Stimulated activated CD8-positive, alpha-beta memory T cell treated with anti-CD3 and anti-CD28 coated beads, Interleukin-2, amount 100 ng/mL, for 1 hour (primary cell): ENCODE measurements around the gene MAGI2.
"Not testable (repeated sequence)": the region's sequence is repeated elsewhere in the genome, so short reads cannot be mapped to it uniquely, and the experiment has no call there.

Experiments used
- DNase-seq, 2 donors: peaks; one replicate each; pipeline ENCODE4 v3.0.0-alpha.2; 2020; ENCODE audit warnings: low read depth in 2 of 2

MAGI2 gene

GRCh38 chr7:78359836-78360235, 1093.6 kb downstream of the MAGI2 start:
- DNase-seq = no peak

DNA sequence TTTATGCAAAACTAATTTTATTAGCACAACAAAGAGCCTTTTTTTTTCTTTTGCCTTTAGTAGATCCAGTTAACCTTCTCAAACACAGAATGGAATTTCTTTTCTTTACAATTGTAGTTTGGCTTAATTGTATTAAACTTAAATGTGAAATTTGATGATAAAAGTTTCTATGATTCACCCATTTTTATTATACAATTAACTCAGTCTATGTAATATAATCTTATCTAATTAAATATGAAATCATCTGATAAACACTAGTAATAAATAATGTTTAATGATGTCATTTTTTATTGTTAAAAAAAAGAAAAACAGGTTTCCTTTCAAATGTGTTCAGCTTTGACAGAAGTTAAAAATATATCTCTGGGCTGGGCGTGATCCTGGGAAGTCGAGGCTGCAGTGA, 1095.8 kb downstream of the MAGI2 start:
- DNase-seq = no peak

DNA sequence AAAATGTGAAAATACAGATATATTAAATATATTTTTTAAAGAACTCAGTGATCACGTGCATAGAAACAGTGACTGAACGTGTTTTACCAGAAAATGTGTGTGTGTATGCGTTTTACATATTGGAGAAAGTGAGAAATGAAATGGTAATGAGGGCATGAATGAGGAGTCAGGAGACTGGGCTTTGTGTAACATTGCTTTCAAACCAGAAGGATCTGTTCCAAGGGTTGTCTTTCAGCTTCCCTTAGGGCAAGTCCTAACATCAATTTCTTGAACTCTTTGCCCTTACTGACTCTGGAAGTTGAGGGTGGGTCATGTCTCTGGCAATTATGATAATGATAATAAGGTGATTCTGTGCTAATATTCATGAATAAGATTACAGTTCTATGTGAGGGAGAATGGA, 1097.6 kb downstream of the MAGI2 start:
- DNase-seq = no peak

- DNase-seq = no peak
Observed at GRCh38 chr7:78350926-78351325, 1102.5 kb downstream of the MAGI2 start.

- DNase-seq = no peak
Observed at GRCh38 chr7:78350391-78350790, 1103.1 kb downstream of the MAGI2 start.

- DNase-seq = no peak
Observed at GRCh38 chr7:78346827-78347226, 1106.6 kb downstream of the MAGI2 start.

DNA sequence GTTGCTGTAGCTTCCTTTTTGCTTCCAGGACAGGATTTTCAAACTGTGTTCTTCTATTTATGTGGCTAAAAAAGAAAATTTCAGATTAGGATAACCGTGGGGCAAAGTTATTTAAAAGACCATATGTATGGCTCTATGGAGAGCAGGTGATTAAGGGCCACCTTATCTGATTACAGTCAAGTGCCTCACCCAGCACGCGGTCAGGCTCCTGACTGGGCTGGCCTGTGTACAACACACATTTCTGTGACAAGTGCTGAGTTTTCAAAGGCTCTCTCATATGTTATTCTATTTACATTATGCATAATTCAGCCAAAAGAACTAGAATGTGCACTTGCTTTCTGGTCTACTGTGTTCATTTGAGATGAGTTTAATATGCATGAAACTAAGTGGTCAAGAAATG, 1107.5 kb downstream of the MAGI2 start:
- no peak for DNase-seq

GRCh38 chr7:78345293-78345911, 1108.1 kb downstream of the MAGI2 start:
- DNase-seq = no peak

- DNase-seq = no peak
Observed at GRCh38 chr7:78334426-78334825, 1119.0 kb downstream of the MAGI2 start.

DNA sequence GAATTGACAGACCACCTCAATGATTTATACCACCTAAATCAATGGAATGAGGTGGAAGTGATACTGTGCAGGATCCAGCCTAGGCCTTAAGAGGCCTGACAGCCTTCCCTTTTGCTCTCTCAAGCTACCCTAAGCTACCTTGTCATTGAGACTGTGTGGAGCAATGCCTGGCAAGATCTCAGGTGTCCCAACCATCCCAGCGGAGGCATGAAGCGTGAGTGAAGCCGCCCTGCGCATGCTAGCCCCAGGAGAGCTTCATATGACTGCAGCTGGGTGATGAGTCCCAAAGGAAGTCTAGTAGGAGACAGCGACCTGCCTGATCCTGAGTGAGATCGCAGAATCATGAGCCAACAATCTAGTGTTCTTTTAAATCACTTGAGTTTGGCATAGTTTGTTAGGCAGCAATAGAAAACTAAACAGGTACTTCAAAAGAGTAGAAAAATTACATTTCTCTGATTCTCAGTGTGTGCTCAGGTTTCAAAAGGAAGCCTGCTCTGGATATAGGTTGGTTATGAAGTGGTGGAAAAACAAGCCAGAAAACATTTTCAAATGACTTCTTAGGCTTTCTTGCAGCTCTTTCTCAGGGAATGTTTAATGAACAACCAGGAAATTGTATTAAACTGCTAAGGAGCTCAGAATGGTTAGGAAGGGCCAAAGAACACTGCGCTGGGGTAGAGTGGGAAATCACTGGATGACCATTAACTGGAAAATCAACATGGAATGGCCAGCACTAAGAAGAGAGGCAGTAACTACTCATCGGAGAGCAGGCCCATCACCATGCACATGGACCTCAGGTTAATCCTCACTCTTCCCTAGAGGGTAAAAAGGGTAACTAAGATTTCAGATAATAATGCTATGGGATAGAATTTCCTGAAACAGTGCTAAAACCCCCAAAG, 1119.7 kb downstream of the MAGI2 start:
- DNase-seq = no peak

GRCh38 chr7:78329001-78329655, 1124.3 kb downstream of the MAGI2 start:
- no peak for DNase-seq

DNA sequence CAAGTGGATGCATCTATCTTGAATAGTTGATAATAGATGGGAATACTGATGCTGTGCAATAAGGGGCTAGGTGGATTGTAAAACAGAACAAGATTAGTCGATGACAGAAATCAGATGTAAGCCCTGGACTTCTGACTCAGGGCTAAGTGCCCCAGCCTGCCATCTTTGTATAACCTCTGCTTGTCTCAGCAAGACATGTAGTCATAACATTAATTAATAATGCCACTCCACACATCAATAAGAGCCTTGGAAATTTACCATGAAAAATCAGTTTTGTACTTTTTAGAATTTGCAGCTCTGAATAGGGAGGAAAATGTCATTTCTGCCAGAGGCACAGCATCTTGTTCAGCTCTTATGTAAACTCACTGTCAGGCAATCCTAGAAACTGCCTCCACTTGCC, 1125.7 kb downstream of the MAGI2 start:
- DNase-seq = no peak

GRCh38 chr7:78326876-78327275, 1126.6 kb downstream of the MAGI2 start:
- DNase-seq = no peak

DNA sequence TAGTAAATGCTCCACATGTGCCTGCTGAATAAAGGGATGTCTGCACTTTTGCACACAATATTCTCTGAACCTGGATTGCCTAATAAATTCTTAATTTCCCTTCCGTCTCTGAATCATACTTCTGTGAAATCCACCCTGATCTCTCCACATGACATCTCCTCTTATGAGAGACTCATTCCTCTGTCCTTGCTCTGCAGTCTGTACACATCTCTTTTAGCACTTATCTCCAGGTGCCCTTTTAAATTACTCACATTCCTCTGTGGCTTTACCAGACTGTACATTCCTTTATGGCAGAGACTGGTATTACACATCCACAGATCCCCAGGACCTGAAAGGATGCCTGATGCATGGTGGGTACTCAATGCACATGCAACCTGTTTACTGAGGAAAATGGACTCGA, 1127.3 kb downstream of the MAGI2 start:
- DNase-seq = no peak

- no peak for DNase-seq
Observed at GRCh38 chr7:78323118-78323517, 1130.3 kb downstream of the MAGI2 start.

- DNase-seq = not testable (repeated sequence)
Observed at GRCh38 chr7:78322231-78322630, 1131.2 kb downstream of the MAGI2 start.

GRCh38 chr7:78317371-78317770, 1136.1 kb downstream of the MAGI2 start:
- no peak for DNase-seq

DNA sequence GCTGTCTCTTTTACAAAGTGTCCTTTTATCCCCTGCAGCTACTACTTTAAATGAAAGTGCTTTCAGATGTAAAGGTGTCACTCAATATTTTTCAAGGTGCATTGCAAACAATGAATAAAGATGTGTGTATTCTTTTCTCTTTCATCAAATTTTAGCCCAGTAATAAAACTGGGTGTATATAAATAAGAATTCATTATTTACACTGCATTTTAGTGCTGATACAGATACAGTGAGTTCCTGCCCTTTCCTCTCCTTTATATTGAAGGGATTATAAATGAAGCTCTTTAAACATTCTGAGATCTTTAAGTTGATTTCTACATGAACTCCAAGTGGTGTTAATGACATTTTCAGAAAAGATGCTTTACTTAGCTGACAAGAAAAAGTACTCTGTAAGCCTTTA, 1137.4 kb downstream of the MAGI2 start:
- no peak for DNase-seq

- DNase-seq = no peak
Observed at GRCh38 chr7:78315119-78315518, 1138.3 kb downstream of the MAGI2 start.

DNA sequence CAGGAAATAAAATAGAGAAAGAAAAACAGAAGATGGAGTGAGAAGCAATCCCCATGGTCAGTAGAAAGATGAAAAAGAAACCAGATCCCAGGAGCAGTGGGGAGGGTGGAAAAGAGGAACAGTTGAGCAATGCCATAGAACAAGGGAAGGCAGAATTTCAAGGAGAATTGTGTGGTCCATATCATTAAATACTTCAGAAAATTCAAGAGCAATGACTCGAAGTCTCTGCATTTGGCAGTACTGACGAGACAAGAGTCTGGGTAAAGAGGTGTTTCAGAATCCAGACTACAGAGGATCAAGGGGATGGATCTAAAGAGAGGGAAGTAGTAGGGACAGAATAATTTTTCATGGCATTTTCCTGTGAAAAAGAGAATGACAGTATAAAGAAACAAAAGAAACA, 1142.3 kb downstream of the MAGI2 start:
- no peak for DNase-seq

GRCh38 chr7:78307892-78308291, 1145.6 kb downstream of the MAGI2 start:
- no peak for DNase-seq

GRCh38 chr7:78306634-78307033, 1146.8 kb downstream of the MAGI2 start:
- DNase-seq = no peak

DNA sequence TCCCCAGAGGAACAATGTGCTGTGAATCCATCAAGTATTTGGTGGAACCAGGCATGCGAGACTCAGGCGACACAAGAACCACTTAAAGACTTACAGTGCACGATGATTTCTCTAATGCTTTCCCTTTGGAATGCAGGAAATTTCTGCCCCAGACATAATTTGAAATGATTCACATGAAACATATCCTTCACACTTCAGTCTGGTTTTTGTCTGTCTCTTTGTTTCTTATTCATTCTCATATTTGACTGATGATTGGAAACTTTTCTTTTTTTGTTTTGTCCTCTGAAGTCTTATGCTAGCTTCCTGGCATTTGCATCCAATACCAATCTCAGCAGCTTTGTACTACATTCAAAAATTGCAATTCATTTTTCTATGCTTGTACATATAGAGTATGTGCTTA, 1152.1 kb downstream of the MAGI2 start:
- no peak for DNase-seq
